SIG-M5 treated with dmso at 0.1 percent for 504 hours (cell line): ENCODE results near the gene RUNX2.

Experiments
- DNase-seq: peaks from one replicate; lab custom pipeline; 2025; ENCODE audit not compliant: unreplicated experiment; lab: John Stamatoyannopoulos, UW

The RUNX2 gene

GRCh38 chr6:45400021-45400420 lies 71.9 kb downstream of the RUNX2 start:
- DNase-seq: no peak

- DNase-seq: no peak
These were observed 83.8 kb downstream of the RUNX2 start for GRCh38 chr6:45411959-45412358.

- DNase-seq: no peak
These were observed 87.2 kb downstream of the RUNX2 start for GRCh38 chr6:45415315-45415714.

- DNase-seq: no peak
These were observed 87.8 kb downstream of the RUNX2 start for GRCh38 chr6:45415788-45416518.

GRCh38 chr6:45416700-45417099 lies 88.6 kb downstream of the RUNX2 start:
- DNase-seq: no peak

- no peak for DNase-seq
These were observed 89.3 kb downstream of the RUNX2 start for GRCh38 chr6:45417436-45417835.

GRCh38 chr6:45419571-45420082 lies 91.5 kb downstream of the RUNX2 start:
- DNase-seq: peak; percentile 28

GRCh38 chr6:45420083-45420908 lies 92.2 kb downstream of the RUNX2 start:
- DNase-seq: no peak

GRCh38 chr6:45420909-45421708 lies 93.0 kb downstream of the RUNX2 start:
- DNase-seq: no peak

GRCh38 chr6:45421709-45422502 lies 93.8 kb downstream of the RUNX2 start:
- no peak for DNase-seq

- peak; percentile 20 for DNase-seq
These were observed 94.5 kb downstream of the RUNX2 start for GRCh38 chr6:45422503-45423110.

- DNase-seq: no peak
These were observed 95.1 kb downstream of the RUNX2 start for GRCh38 chr6:45423111-45423823.

- no peak for DNase-seq
These were observed 95.8 kb downstream of the RUNX2 start for GRCh38 chr6:45423824-45424450.

GRCh38 chr6:45424451-45424861 lies 96.3 kb downstream of the RUNX2 start:
- peak; percentile 20 for DNase-seq

- no peak for DNase-seq
These were observed 98.1 kb downstream of the RUNX2 start for GRCh38 chr6:45426251-45426650.

- DNase-seq: no peak
These were observed 99.6 kb downstream of the RUNX2 start for GRCh38 chr6:45427726-45428125.

- DNase-seq: no peak
These were observed 100.6 kb downstream of the RUNX2 start for GRCh38 chr6:45428727-45429126.

GRCh38 chr6:45430590-45431202 lies 102.6 kb downstream of the RUNX2 start:
- DNase-seq: no peak
